ENCODE results near the gene EBI3. TPM values are rescaled to one million over a fixed set of nuclear protein-coding genes. Genes with fewer than 3 reads are reported as not detected.
"Not testable (repeated sequence)": the region's sequence is repeated elsewhere in the genome, so short reads cannot be mapped to it uniquely, and the experiment has no call there.

The EBI3 gene
- total and polyA plus RNA-seq, 10 donors = 15.0 to 60.6 (median 34.2) TPM

- peaks cover 0 to 20% (median 15%) of the 10 kb centered on the region in 8 donors for H3K9me3 ChIP-seq
- H3K4me3 ChIP-seq = no peak overlapping the region
- TF ChIP-seq CTCF (IDR thresholded peaks at IDR 0.05 in 8 of 11, conservative IDR thresholded peaks at IDR 0.05 in 3 of 11) (no peak), POLR2AphosphoS5 (IDR thresholded peaks at IDR 0.05) (no peak), POLR2A (IDR thresholded peaks at IDR 0.05) (no peak)
- intact Hi-C loops (cut with DNase I; ENCODE audit: low total_unique reads) = no loop called here
- H3K27me3 ChIP-seq (replicated peaks in 1 of 7) = peaks cover 0 to 2% (median 0%) of the 10 kb centered on the region in 7 donors
- H3K4me1 ChIP-seq = no peaks in the 10 kb centered on the region
- 88 to 94% (median 91%) methylated on average over 4 of the region's 4 CpGs for WGBS, 5 donors
- DNase-seq = no peak
- H3K27ac ChIP-seq = no peak overlapping the region
- H3K36me3 ChIP-seq = peaks cover 0 to 9% (median 0%) of the 10 kb centered on the region in 6 donors
Measured at GRCh38 chr19:4238831-4239230, 9.5 kb downstream of the EBI3 start.

GRCh38 chr19:4241824-4242430, 12.6 kb downstream of the EBI3 start:
- Histone ChIP-seq H3K9me3 (peaks cover 0 to 20% (median 15%) of the 10 kb centered on the region in 8 donors), H3K27me3 (replicated peaks in 1 of 7) (no peaks in the 10 kb centered on the region), H3K4me3 (no peak overlapping the region), H3K36me3 (peaks cover 0 to 7% (median 0%) of the 10 kb centered on the region in 6 donors), H3K4me1 (peaks cover 0 to 8% (median 7%) of the 10 kb centered on the region in 6 donors), H3K27ac (peak overlapping the region in 4 of 8 donors; percentile 31 to 63 (median 61))
- intact Hi-C loops (cut with DNase I; ENCODE audit: low total_unique reads) = no loop called here
- DNase-seq = no peak
- 62 to 75% (median 67%) methylated on average over 5 of the region's 5 CpGs for WGBS, 5 donors
- TF ChIP-seq CTCF (IDR thresholded peaks at IDR 0.05 in 8 of 11, conservative IDR thresholded peaks at IDR 0.05 in 3 of 11) (no peak), POLR2A (IDR thresholded peaks at IDR 0.05) (no peak), POLR2AphosphoS5 (IDR thresholded peaks at IDR 0.05) (no peak)

- H3K9me3 ChIP-seq = peaks cover 0 to 19% (median 15%) of the 10 kb centered on the region in 8 donors
- H3K27me3 ChIP-seq (replicated peaks in 1 of 7); DNase-seq; intact Hi-C loops (cut with DNase I; ENCODE audit: low total_unique reads): not testable (repeated sequence)
- peak overlapping the region in 4 of 8 donors; percentile 96 to 99 (median 98) for H3K27ac ChIP-seq
- peaks cover 0 to 22% (median 18%) of the 10 kb centered on the region in 6 donors for H3K4me1 ChIP-seq
- H3K4me3 ChIP-seq = peak overlapping the region in 2 of 8 donors; percentile 56 to 77
- H3K36me3 ChIP-seq = peaks cover 3 to 29% (median 23%) of the 10 kb centered on the region in 6 donors
- WGBS, 5 donors = 94 to 98% (median 96%) methylated on average over 6 of the region's 6 CpGs
Measured at GRCh38 chr19:4245938-4246337, 16.6 kb downstream of the EBI3 start.

GRCh38 chr19:4246767-4247593, 17.7 kb downstream of the EBI3 start, which contains the start of gene YJU2:
Gene YJU2, plus strand, starts transcription at chr19:4247080. Its CDS starts 67 bp downstream, at chr19:4247147.
- H3K36me3 ChIP-seq = peaks cover 5 to 39% (median 33%) of the 10 kb centered on the region in 6 donors
- H3K27me3 ChIP-seq (replicated peaks in 1 of 7) = no peaks in the 10 kb centered on the region
- H3K4me3 ChIP-seq = peak within 1 kb of the TSS; percentile 37 to 77 (median 58)
- intact Hi-C loops (cut with DNase I; ENCODE audit: low total_unique reads) = no loop called here
- peak; percentile 60 to 87 (median 82) for TF ChIP-seq POLR2AphosphoS5 (IDR thresholded peaks at IDR 0.05)
- peak in 1 of 3 donors; percentile 82 for TF ChIP-seq POLR2A (IDR thresholded peaks at IDR 0.05)
- TF ChIP-seq CTCF (IDR thresholded peaks at IDR 0.05 in 8 of 11, conservative IDR thresholded peaks at IDR 0.05 in 3 of 11) = peak in 9 of 11 experiments; percentile 12 to 59 (median 47)
- DNase-seq = peak; percentile 98
- 0 to 1% (median 1%) methylated on average over 37 to 45 of the region's 45 CpGs for WGBS, 5 donors
- H3K4me1 ChIP-seq = peaks cover 0 to 22% (median 18%) of the 10 kb centered on the region in 6 donors
- H3K9me3 ChIP-seq = peaks cover 0 to 9% (median 6%) of the 10 kb centered on the region in 8 donors
- peak within 1 kb of the TSS; percentile 94 to 99 (median 96) for H3K27ac ChIP-seq

Measured in spleen (tissue), 11 donors.